ENCODE measurements around the gene MAFG.

- TF ChIP-seq EZH2 (IDR thresholded peaks at IDR 0.05; ENCODE audit: borderline replicate concordance) (no peak), CTCF (IDR thresholded peaks at IDR 0.05; ENCODE audit: poor library complexity) (peak; percentile 47)
Measured at GRCh38 chr17:81927653-81928543, at the start of gene MAFG.

All from hepatocyte (in vitro differentiated cells).